HEK293 (cell line): ENCODE measurements around the gene KCNQ4.
A peak's percentile ranks its signal among the peaks of the same experiment; 100 is the strongest.

ENCODE experiments used
- CTCF ChIA-PET: fragments of 350-600 bp; formaldehyde crosslinking; extraction: SDS; loops from one replicate; lab custom pipeline; 2021; ENCODE audit warnings: antibody characterized with exemption; lab: Yijun Ruan, JAX
- POLR2A ChIA-PET: fragments of 300-600 bp; formaldehyde crosslinking; extraction: SDS; loops from one replicate; lab custom pipeline; 2020; ENCODE audit warnings: antibody characterized with exemption, inconsistent platforms; lab: Yijun Ruan, JAX
- H3K27ac ChIP-seq: fragments of 200-500 bp; sonication (Bioruptor generic); 2 replicates; pipeline ENCODE4 v1.5.1; 2014; ENCODE audit warnings: low read depth, low read length, control low read depth, inconsistent platforms; ENCODE audit errors: extremely low read depth
- H3K36me3 ChIP-seq, 2 experiments: fragments of 200-500 bp in 1 of 2; sonication (Bioruptor generic) in 1 of 2; 1 replicate in 1 of 2; 2 replicates in 1 of 2; pipeline ENCODE4 v1.5.1; 2014 to 2017; ENCODE audit warnings: inconsistent platforms in 2 of 2, low read length in 2 of 2; ENCODE audit not compliant: control insufficient read depth in 2 of 2, insufficient read depth in 1 of 2
- H3K4me1 ChIP-seq: fragments of 200-500 bp; sonication (Bioruptor generic); 2 replicates; pipeline ENCODE4 v1.5.1; 2014; ENCODE audit warnings: mild to moderate bottlenecking, low read length, inconsistent platforms; ENCODE audit not compliant: control insufficient read depth, insufficient read depth
- H3K4me3 ChIP-seq: 2 replicates; pipeline ENCODE4 v1.5.1; 2011; ENCODE audit warnings: low read depth, mild to moderate bottlenecking, control low read depth, low read length, moderate library complexity
- H3K9me3 ChIP-seq: fragments of 200-500 bp; sonication (Bioruptor generic); 2 replicates; pipeline ENCODE4 v1.5.1; 2014; ENCODE audit warnings: low read depth, low read length, inconsistent platforms; ENCODE audit not compliant: control insufficient read depth, insufficient read depth
- EGR2 ChIP-seq: fragments of 450-650 bp; formaldehyde crosslinking; IDR thresholded peaks from 2 replicates; pipeline ENCODE4 v1.5.1; 2016; ENCODE audit warnings: low read depth, missing biosample characterization, missing genetic modification characterization
- KLF7 ChIP-seq: fragments of 450-650 bp; formaldehyde crosslinking; IDR thresholded peaks from 2 replicates; pipeline ENCODE4 v1.5.1; 2016; ENCODE audit warnings: missing biosample characterization, missing genetic modification characterization, borderline replicate concordance
- RBAK ChIP-seq: fragments of 450-650 bp; formaldehyde crosslinking; IDR thresholded peaks from 2 replicates; pipeline ENCODE4 v1.5.1; 2016; ENCODE audit warnings: missing biosample characterization, missing genetic modification characterization
- SETDB1 ChIP-seq: IDR thresholded peaks from one replicate; pipeline ENCODE4 v1.6.1; 2017; ENCODE audit warnings: mild to moderate bottlenecking, low read length, moderate library complexity, mixed read lengths; ENCODE audit not compliant: insufficient read length
- TRIM28 ChIP-seq: IDR thresholded peaks from 2 replicates; pipeline ENCODE4 v1.6.1; 2011; ENCODE audit warnings: low read length, control low read depth, borderline replicate concordance
- ZBTB20 ChIP-seq: fragments of 450-650 bp; formaldehyde crosslinking; IDR thresholded peaks from 2 replicates; pipeline ENCODE4 v1.5.1; 2016; ENCODE audit warnings: missing biosample characterization, missing genetic modification characterization
- ZEB2 ChIP-seq: fragments of 450-650 bp; formaldehyde crosslinking; IDR thresholded peaks from 2 replicates; pipeline ENCODE4 v1.5.1; 2016; ENCODE audit warnings: missing biosample characterization, missing genetic modification characterization
- ZNF174 ChIP-seq: fragments of 450-650 bp; formaldehyde crosslinking; IDR thresholded peaks from 2 replicates; pipeline ENCODE4 v1.5.0; 2017; ENCODE audit warnings: missing biosample characterization, mild to moderate bottlenecking, missing genetic modification characterization
- ZNF280C ChIP-seq: fragments of 450-650 bp; formaldehyde crosslinking; IDR thresholded peaks from 2 replicates; pipeline ENCODE4 v1.5.1; 2016; ENCODE audit warnings: missing biosample characterization, missing genetic modification characterization
- ZNF280D ChIP-seq: fragments of 450-650 bp; formaldehyde crosslinking; IDR thresholded peaks from 2 replicates; pipeline ENCODE4 v1.5.1; 2016; ENCODE audit warnings: missing biosample characterization, missing genetic modification characterization
- ZNF302 ChIP-seq: fragments of 450-650 bp; formaldehyde crosslinking; IDR thresholded peaks from 2 replicates; pipeline ENCODE4 v1.5.1; 2016; ENCODE audit warnings: missing biosample characterization, missing genetic modification characterization, low read depth
- ZNF394 ChIP-seq: fragments of 450-650 bp; formaldehyde crosslinking; IDR thresholded peaks from 2 replicates; pipeline ENCODE4 v1.5.1; 2016; ENCODE audit warnings: missing biosample characterization, missing genetic modification characterization, mild to moderate bottlenecking, moderate library complexity, borderline replicate concordance
- ZNF501 ChIP-seq: fragments of 450-650 bp; formaldehyde crosslinking; IDR thresholded peaks from 2 replicates; pipeline ENCODE4 v1.5.1; 2016; ENCODE audit warnings: missing biosample characterization, missing genetic modification characterization
- ZNF560 ChIP-seq: fragments of 450-650 bp; formaldehyde crosslinking; IDR thresholded peaks from 2 replicates; pipeline ENCODE4 v1.5.1; 2017; ENCODE audit warnings: missing biosample characterization, missing genetic modification characterization, borderline replicate concordance
- ZNF596 ChIP-seq: fragments of 450-650 bp; IDR thresholded peaks from 2 replicates; pipeline ENCODE4 v1.5.0; 2018; ENCODE audit warnings: missing biosample characterization, mild to moderate bottlenecking, missing genetic modification characterization, moderate library complexity
- ZNF658 ChIP-seq: fragments of 450-650 bp; formaldehyde crosslinking; IDR thresholded peaks from 2 replicates; pipeline ENCODE4; 2016; ENCODE audit warnings: missing biosample characterization, missing genetic modification characterization
- ZNF664 ChIP-seq: fragments of 450-650 bp; formaldehyde crosslinking; IDR thresholded peaks from 2 replicates; pipeline ENCODE4 v1.5.1; 2016; ENCODE audit warnings: missing biosample characterization, missing genetic modification characterization
- ZNF768 ChIP-seq: fragments of 450-650 bp; formaldehyde crosslinking; IDR thresholded peaks from 2 replicates; pipeline ENCODE4 v1.5.1; 2018; ENCODE audit warnings: missing biosample characterization, mild to moderate bottlenecking, missing genetic modification characterization
- ZNF791 ChIP-seq: fragments of 450-650 bp; formaldehyde crosslinking; IDR thresholded peaks from 2 replicates; pipeline ENCODE4 v1.5.1; 2016; ENCODE audit warnings: missing biosample characterization, missing genetic modification characterization
- TF ChIP-seq, protein P1 (sequence below): fragments of 450-650 bp; formaldehyde crosslinking; IDR thresholded peaks from 2 replicates; pipeline ENCODE4 v1.5.1; 2017; ENCODE audit warnings: missing biosample characterization, missing genetic modification characterization
- TF ChIP-seq, protein P2 (sequence below): fragments of 450-650 bp; formaldehyde crosslinking; IDR thresholded peaks from 2 replicates; pipeline ENCODE4; 2016; ENCODE audit warnings: missing biosample characterization, missing genetic modification characterization
- TF ChIP-seq, protein P3 (sequence below): fragments of 450-650 bp; formaldehyde crosslinking; IDR thresholded peaks from 2 replicates; pipeline ENCODE4 v1.5.1; 2016; ENCODE audit warnings: missing biosample characterization, missing genetic modification characterization

KCNQ4 gene

GRCh38 chr1:40872276-40872675, 88.7 kb downstream of the KCNQ4 start (continued):
- TF ChIP-seq ZNF791 (tag by site-specific recombination) = no peak
- TF ChIP-seq, protein P1, sequence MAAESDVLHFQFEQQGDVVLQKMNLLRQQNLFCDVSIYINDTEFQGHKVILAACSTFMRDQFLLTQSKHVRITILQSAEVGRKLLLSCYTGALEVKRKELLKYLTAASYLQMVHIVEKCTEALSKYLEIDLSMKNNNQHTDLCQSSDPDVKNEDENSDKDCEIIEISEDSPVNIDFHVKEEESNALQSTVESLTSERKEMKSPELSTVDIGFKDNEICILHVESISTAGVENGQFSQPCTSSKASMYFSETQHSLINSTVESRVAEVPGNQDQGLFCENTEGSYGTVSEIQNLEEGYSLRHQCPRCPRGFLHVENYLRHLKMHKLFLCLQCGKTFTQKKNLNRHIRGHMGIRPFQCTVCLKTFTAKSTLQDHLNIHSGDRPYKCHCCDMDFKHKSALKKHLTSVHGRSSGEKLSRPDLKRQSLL (tag by site-specific recombination) = no peak

- TF ChIP-seq ZBTB20 (tag by site-specific recombination) (no peak), ZEB2 (tag by site-specific recombination) (no peak), ZNF664 (tag by site-specific recombination) (no peak), ZNF501 (tag by site-specific recombination) (no peak), ZNF560 (tag by site-specific recombination) (no peak), EGR2 (tag by site-specific recombination) (no peak), ZNF791 (tag by site-specific recombination) (no peak), ZNF302 (tag by site-specific recombination) (no peak), ZNF658 (tag by site-specific recombination) (no peak), RBAK (tag by site-specific recombination) (no peak), ZNF596 (tag by site-specific recombination) (no peak), KLF7 (tag by site-specific recombination) (no peak), ZNF394 (tag by site-specific recombination) (no peak)
- TF ChIP-seq, protein P2, sequence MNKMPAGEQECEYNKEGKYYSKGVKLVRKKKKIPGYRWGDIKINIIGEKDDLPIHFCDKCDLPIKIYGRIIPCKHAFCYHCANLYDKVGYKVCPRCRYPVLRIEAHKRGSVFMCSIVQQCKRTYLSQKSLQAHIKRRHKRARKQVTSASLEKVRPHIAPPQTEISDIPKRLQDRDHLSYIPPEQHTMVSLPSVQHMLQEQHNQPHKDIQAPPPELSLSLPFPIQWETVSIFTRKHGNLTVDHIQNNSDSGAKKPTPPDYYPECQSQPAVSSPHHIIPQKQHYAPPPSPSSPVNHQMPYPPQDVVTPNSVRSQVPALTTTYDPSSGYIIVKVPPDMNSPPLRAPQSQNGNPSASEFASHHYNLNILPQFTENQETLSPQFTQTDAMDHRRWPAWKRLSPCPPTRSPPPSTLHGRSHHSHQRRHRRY (tag by site-specific recombination) = no peak
- TF ChIP-seq, all 188 proteins: peak for 0
- Histone ChIP-seq H3K4me1 (no peaks in the 10 kb centered on the region), H3K36me3 (no peaks in the 10 kb centered on the region), H3K4me3 (no peak overlapping the region), H3K9me3 (no peaks in the 10 kb centered on the region), H3K27ac (no peak overlapping the region)
- POLR2A ChIA-PET = no interaction called here
- CTCF ChIA-PET = no interaction called here
Measured at GRCh38 chr1:40873863-40874472, 90.4 kb downstream of the KCNQ4 start.

GRCh38 chr1:40876436-40876761, 92.8 kb downstream of the KCNQ4 start:
- Histone ChIP-seq H3K9me3 (no peaks in the 10 kb centered on the region), H3K4me1 (no peaks in the 10 kb centered on the region), H3K36me3 (no peaks in the 10 kb centered on the region), H3K27ac (no peak overlapping the region), H3K4me3 (no peak overlapping the region)
- TF ChIP-seq ZNF280C (tag by site-specific recombination) (no peak), ZNF280D (tag by site-specific recombination) (no peak), TRIM28 (peak; percentile 76; the same call in 1 of the 2 replicates), ZNF768 (tag by site-specific recombination) (no peak), ZNF174 (no peak), SETDB1 (peak; percentile 89), ZNF664 (tag by site-specific recombination) (0 out of 2 replicates have a peak, but pooled peaks have one; percentile 29)
- TF ChIP-seq, protein P3, sequence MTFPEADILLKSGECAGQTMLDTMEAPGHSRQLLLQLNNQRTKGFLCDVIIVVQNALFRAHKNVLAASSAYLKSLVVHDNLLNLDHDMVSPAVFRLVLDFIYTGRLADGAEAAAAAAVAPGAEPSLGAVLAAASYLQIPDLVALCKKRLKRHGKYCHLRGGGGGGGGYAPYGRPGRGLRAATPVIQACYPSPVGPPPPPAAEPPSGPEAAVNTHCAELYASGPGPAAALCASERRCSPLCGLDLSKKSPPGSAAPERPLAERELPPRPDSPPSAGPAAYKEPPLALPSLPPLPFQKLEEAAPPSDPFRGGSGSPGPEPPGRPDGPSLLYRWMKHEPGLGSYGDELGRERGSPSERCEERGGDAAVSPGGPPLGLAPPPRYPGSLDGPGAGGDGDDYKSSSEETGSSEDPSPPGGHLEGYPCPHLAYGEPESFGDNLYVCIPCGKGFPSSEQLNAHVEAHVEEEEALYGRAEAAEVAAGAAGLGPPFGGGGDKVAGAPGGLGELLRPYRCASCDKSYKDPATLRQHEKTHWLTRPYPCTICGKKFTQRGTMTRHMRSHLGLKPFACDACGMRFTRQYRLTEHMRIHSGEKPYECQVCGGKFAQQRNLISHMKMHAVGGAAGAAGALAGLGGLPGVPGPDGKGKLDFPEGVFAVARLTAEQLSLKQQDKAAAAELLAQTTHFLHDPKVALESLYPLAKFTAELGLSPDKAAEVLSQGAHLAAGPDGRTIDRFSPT (tag by site-specific recombination) = no peak
- ChIA-PET CTCF (interaction anchor here (0.6 to 1.8 kb wide), 5 partner anchors 12 to 1052 kb away, joined by 3 to 9 read pairs (median 3); no protein-coding TSS in a partner anchor), POLR2A (no interaction called here)
